Measurements from ENCODE around the gene ZNF140.

DNA sequence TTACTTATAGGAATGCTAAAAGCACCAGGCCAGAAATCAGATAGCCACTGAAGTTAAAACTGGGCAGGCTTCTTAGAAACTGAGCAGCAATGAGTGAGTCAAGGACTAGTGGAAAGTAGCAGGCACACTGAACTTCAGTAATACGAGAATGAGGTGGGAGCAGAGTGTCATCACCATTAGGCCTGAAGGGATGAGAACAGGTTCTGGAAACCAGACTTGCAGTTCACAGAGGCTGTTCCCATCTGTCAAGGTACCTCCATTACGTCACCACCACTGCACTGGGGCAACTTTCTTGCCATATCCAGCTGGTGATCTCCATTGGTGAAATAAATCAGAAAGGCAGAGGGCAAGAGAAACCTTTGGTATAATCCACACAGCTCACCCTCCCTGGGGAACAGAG, 65.3 kb downstream of the ZNF140 start:
- TF ChIP-seq, protein P1, sequence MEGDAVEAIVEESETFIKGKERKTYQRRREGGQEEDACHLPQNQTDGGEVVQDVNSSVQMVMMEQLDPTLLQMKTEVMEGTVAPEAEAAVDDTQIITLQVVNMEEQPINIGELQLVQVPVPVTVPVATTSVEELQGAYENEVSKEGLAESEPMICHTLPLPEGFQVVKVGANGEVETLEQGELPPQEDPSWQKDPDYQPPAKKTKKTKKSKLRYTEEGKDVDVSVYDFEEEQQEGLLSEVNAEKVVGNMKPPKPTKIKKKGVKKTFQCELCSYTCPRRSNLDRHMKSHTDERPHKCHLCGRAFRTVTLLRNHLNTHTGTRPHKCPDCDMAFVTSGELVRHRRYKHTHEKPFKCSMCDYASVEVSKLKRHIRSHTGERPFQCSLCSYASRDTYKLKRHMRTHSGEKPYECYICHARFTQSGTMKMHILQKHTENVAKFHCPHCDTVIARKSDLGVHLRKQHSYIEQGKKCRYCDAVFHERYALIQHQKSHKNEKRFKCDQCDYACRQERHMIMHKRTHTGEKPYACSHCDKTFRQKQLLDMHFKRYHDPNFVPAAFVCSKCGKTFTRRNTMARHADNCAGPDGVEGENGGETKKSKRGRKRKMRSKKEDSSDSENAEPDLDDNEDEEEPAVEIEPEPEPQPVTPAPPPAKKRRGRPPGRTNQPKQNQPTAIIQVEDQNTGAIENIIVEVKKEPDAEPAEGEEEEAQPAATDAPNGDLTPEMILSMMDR (IDR thresholded peaks at IDR 0.05; ENCODE audit: borderline replicate concordance, extremely low read depth, low read length, poor library complexity, severe bottlenecking): no peak
- TF ChIP-seq EZH2 (IDR thresholded peaks at IDR 0.05; ENCODE audit: borderline replicate concordance, low read depth, low read length, severe bottlenecking): no peak
